Type B pancreatic cell (in vitro differentiated cells): ENCODE data around the gene TCAP. TPM values are rescaled to one million over a fixed set of nuclear protein-coding genes. Genes with fewer than 3 reads are reported as not detected.

Experiments
- DNase-seq: peaks from one replicate; pipeline ENCODE4 v3.0.0; 2021; ENCODE audit warnings: mixed read lengths; ENCODE audit not compliant: unreplicated experiment; ENCODE audit errors: extremely low spot score
- H3K27ac Mint-ChIP-seq: 2 replicates; pipeline ENCODE4 v1.8.0; 2021; ENCODE audit warnings: mild to moderate bottlenecking, mixed read lengths
- H3K27me3 Mint-ChIP-seq: 2 replicates; pipeline ENCODE4 v1.8.0; 2021; ENCODE audit warnings: mixed read lengths
- H3K36me3 Mint-ChIP-seq: 2 replicates; pipeline ENCODE4 v1.8.0; 2021; ENCODE audit warnings: mixed read lengths
- H3K4me1 Mint-ChIP-seq: one replicate; pipeline ENCODE4 v1.8.0; 2021; ENCODE audit warnings: mixed read lengths; ENCODE audit not compliant: unreplicated experiment
- H3K4me3 Mint-ChIP-seq: 2 replicates; pipeline ENCODE4 v1.8.0; 2021; ENCODE audit warnings: mild to moderate bottlenecking, mixed read lengths
- H3K9me3 Mint-ChIP-seq: 2 replicates; pipeline ENCODE4 v1.8.0; 2021; ENCODE audit warnings: mixed read lengths
- total RNA-seq: library from RNA; stranded (reverse); gene quantifications from 2 replicates; pipeline ENCODE4 v1.2.1, GENCODE V29; 2021; ENCODE audit warnings: low replicate concordance
- TF ChIP-seq, protein P1 (sequence below): fragments of 200-600 bp; sonication (generic); conservative IDR thresholded peaks from 2 replicates; pipeline ENCODE4 v1.5.0; 2021; ENCODE audit warnings: antibody characterized with exemption, mild to moderate bottlenecking

TCAP gene
- total RNA-seq, 1 donor from 2014 or later, result 2.4 TPM

DNA sequence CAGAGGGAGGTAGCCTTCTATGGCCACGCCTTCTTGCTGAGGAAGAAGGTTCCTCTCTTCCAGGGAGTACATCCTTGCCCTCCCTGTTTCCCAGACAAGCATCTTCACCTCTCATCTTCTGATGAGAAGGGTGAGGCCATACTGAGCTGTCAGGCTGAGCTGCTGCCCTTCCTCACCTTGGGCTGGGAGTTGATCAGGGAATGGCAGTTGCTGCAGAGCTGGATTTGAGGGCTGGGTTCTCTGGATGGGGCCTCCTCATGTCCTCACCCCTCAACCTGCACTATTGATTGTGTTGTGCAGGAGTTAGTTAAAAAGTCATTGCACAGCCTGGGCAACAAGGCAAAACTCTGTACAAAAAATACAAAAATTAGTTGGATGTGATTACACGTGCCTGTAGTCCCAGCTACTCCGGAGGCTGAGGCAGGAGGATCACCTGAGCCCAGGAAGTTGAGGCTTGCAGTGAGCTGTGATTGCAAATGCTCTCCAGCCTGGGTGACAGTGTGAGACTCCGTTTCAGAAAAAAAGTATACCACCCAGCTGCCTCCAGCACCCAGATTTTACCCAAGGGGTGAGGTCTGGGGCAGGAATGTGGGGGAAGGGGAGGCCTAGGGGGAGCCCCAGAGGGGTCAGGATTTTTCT lies 36.8 kb downstream of the TCAP start:
- DNase-seq, result no peak
- Mint-ChIP-seq H3K4me1 (peaks cover 41% of the 10 kb centered on the region), H3K9me3 (no peaks in the 10 kb centered on the region), H3K27ac (peak overlapping the region; percentile 89), H3K27me3 (no peaks in the 10 kb centered on the region), H3K4me3 (peak overlapping the region; percentile 99), H3K36me3 (peaks cover 6% of the 10 kb centered on the region)
- TF ChIP-seq, protein P1, sequence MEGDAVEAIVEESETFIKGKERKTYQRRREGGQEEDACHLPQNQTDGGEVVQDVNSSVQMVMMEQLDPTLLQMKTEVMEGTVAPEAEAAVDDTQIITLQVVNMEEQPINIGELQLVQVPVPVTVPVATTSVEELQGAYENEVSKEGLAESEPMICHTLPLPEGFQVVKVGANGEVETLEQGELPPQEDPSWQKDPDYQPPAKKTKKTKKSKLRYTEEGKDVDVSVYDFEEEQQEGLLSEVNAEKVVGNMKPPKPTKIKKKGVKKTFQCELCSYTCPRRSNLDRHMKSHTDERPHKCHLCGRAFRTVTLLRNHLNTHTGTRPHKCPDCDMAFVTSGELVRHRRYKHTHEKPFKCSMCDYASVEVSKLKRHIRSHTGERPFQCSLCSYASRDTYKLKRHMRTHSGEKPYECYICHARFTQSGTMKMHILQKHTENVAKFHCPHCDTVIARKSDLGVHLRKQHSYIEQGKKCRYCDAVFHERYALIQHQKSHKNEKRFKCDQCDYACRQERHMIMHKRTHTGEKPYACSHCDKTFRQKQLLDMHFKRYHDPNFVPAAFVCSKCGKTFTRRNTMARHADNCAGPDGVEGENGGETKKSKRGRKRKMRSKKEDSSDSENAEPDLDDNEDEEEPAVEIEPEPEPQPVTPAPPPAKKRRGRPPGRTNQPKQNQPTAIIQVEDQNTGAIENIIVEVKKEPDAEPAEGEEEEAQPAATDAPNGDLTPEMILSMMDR, result no peak

DNA sequence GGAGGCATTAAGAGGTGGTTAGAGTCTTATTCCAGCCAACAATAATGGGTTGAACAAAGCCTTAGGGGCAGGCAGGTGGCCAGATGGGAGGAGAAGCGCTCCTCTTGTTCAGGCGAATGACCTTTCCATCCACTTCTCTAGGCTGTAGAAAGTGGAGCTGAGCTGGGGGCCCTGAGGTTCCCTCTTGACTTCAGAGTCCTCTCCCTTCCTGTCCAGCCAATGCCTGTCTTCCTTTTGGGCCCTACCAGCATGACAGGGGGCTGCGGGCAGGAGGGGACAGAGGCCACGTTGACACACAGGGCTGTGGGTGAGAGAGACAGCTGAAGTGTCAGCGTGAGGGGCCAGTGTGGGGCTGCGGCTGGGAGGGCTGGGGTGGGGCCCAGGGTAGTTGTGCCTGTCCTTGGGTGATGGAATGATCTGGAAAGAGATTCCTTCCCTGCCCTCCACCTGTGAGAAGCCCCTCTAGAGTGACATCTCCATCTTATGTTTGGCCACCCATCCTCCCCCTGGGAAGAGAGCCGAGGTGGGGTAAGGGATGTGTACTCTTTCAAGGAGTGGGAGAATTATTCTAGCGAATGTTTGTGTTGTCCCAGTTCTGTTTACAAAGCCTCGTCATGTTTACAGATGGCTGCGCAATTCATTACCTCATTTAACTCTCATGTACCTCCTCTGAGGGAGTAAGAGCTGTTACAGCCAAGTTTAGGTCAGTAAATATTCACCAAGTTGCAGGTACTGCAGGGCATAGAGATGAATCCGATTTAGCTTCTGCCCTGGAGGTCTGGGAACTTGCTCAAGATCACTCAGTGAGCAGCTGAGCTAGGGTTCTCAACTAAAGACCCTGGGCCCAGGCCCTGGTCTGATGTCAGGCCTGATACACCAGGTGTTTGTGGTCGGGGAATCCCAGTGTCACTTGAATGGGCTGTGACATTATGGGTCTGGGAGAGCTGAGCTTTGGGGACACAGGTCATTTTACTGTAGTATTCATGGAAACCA lies 38.0 kb downstream of the TCAP start:
- DNase-seq, result no peak
- H3K27me3 Mint-ChIP-seq, result no peaks in the 10 kb centered on the region
- H3K36me3 Mint-ChIP-seq, result peaks cover 6% of the 10 kb centered on the region
- H3K9me3 Mint-ChIP-seq, result no peaks in the 10 kb centered on the region
- peak overlapping the region; percentile 99 for H3K4me3 Mint-ChIP-seq
- peaks cover 41% of the 10 kb centered on the region for H3K4me1 Mint-ChIP-seq
- peak overlapping the region; percentile 82 for H3K27ac Mint-ChIP-seq
- TF ChIP-seq, protein P1, result no peak

- Mint-ChIP-seq H3K4me3 (no peak overlapping the region), H3K36me3 (peaks cover 6% of the 10 kb centered on the region), H3K27me3 (no peaks in the 10 kb centered on the region), H3K9me3 (no peaks in the 10 kb centered on the region), H3K27ac (peak overlapping the region; percentile 82), H3K4me1 (peaks cover 39% of the 10 kb centered on the region)
- TF ChIP-seq, protein P1, result no peak
- DNase-seq, result no peak
These were observed 38.8 kb downstream of the TCAP start for GRCh38 chr17:39703913-39704312.

- H3K4me3 Mint-ChIP-seq, result peak overlapping the region; percentile 45
- H3K9me3 Mint-ChIP-seq, result no peaks in the 10 kb centered on the region
- H3K4me1 Mint-ChIP-seq, result peaks cover 30% of the 10 kb centered on the region
- H3K36me3 Mint-ChIP-seq, result peaks cover 3% of the 10 kb centered on the region
- DNase-seq, result no peak
- H3K27ac Mint-ChIP-seq, result peak overlapping the region; percentile 86
- TF ChIP-seq, protein P1, result peak; percentile 40
- H3K27me3 Mint-ChIP-seq, result no peaks in the 10 kb centered on the region
These were observed 39.8 kb downstream of the TCAP start for GRCh38 chr17:39704821-39705551.

DNA sequence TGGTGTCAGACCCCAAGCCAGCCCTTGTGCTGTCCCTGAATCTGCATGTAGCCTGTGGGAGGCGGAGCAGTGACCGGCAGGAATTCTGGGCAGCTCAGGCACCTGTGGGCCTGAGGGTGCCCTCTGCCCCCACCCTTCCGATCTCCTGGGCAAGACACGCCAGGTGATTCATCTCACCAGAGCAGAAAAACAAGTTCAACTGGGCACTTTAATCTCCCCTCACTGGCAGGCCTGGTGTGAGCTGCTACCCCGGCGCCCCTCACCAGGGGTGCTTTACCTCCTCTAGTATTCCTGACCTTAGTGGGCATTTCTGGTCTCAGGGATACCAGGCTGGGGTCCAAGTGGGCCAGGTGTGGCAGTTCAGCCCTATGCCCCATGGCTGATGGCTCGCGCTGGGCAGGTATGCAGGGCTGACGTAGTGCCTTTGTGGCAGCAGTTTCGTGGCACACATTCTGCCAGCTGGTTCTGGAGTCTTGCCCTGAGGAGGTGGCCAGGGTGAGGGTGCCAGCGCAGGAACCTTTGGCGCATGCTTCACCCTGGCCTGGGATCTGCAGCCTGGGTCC lies 40.7 kb downstream of the TCAP start:
- H3K4me1 Mint-ChIP-seq, result peaks cover 29% of the 10 kb centered on the region
- peak overlapping the region; percentile 70 for H3K27ac Mint-ChIP-seq
- peak overlapping the region; percentile 63 for H3K4me3 Mint-ChIP-seq
- TF ChIP-seq, protein P1, result no peak
- no peaks in the 10 kb centered on the region for H3K9me3 Mint-ChIP-seq
- no peaks in the 10 kb centered on the region for H3K27me3 Mint-ChIP-seq
- peaks cover 3% of the 10 kb centered on the region for H3K36me3 Mint-ChIP-seq
- DNase-seq, result no peak
